SU-DHL-6 (cell line): ENCODE data around the gene BCAS1.

ENCODE experiments used
- EZH2phosphoT487 ChIP-seq: fragments of 200-600 bp; sonication (generic), shearing (Covaris generic); conservative IDR thresholded peaks from 2 replicates; pipeline ENCODE4 v1.6.1; 2018; ENCODE audit warnings: mild to moderate bottlenecking, antibody characterized with exemption, low read length, moderate library complexity, mixed read lengths
- TF ChIP-seq, protein P1 (sequence below): fragments of 200-600 bp; sonication (generic); IDR thresholded peaks from one replicate; pipeline ENCODE4 v1.5.1; 2017; ENCODE audit warnings: antibody characterized with exemption, mild to moderate bottlenecking, low read length, moderate library complexity; ENCODE audit not compliant: insufficient read depth, poor library complexity, severe bottlenecking

DNA sequence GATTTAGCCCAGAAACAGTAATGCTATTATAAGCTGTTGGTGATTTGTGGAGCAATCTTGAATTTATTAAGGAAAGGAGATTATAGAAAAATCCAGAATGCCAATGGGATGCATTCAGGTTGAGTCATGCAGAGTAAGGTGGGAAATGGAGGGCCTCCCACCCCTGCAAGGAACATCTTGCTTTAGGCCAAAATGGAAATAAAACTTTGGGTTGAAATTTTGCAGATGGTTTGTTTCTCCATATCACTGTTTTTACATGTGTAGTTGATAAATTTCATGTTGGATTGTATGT, 152.4 kb downstream of the BCAS1 start:
- TF ChIP-seq, protein P1, sequence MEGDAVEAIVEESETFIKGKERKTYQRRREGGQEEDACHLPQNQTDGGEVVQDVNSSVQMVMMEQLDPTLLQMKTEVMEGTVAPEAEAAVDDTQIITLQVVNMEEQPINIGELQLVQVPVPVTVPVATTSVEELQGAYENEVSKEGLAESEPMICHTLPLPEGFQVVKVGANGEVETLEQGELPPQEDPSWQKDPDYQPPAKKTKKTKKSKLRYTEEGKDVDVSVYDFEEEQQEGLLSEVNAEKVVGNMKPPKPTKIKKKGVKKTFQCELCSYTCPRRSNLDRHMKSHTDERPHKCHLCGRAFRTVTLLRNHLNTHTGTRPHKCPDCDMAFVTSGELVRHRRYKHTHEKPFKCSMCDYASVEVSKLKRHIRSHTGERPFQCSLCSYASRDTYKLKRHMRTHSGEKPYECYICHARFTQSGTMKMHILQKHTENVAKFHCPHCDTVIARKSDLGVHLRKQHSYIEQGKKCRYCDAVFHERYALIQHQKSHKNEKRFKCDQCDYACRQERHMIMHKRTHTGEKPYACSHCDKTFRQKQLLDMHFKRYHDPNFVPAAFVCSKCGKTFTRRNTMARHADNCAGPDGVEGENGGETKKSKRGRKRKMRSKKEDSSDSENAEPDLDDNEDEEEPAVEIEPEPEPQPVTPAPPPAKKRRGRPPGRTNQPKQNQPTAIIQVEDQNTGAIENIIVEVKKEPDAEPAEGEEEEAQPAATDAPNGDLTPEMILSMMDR = no peak
- no peak for TF ChIP-seq EZH2phosphoT487
